CD8-positive, alpha-beta memory T cell (primary cell): Measurements from ENCODE around the gene PRSS36. TPM values are rescaled to one million over a fixed set of nuclear protein-coding genes. Genes with fewer than 3 reads are reported as not detected.
A peak's percentile ranks its signal among the peaks of the same experiment; 100 is the strongest.

Experiments used
- CTCF ChIA-PET: fragments of 350-600 bp; sonication (Branson Sonifier 250); formaldehyde crosslinking; loops from one replicate; lab custom pipeline; 2021; ENCODE audit warnings: antibody characterized with exemption; lab: Charles Lee
- POLR2A ChIA-PET: fragments of 350-600 bp; sonication (Branson Sonifier 250); formaldehyde crosslinking; loops from one replicate; lab custom pipeline; 2021; ENCODE audit warnings: antibody characterized with exemption; lab: Charles Lee
- DNase-seq, 5 donors: peaks; one replicate each; pipeline versions ENCODE4 v3.0.0 to v3.0.0-alpha.2; 2020 to 2022; ENCODE audit warnings: mixed read lengths in 1 of 5
- H3K27ac ChIP-seq: one replicate; pipeline ENCODE4 v1.7.0; 2013; ENCODE audit warnings: low read depth, mild to moderate bottlenecking, low read length, moderate library complexity
- H3K27me3 ChIP-seq: 2 replicates; pipeline ENCODE4 v1.7.0; 2013; ENCODE audit warnings: low read length, mild to moderate bottlenecking; ENCODE audit not compliant: insufficient read depth, poor library complexity, severe bottlenecking
- H3K36me3 ChIP-seq: 2 replicates; pipeline ENCODE4 v1.7.0; 2013; ENCODE audit warnings: mild to moderate bottlenecking, low read length, moderate library complexity; ENCODE audit not compliant: insufficient read depth
- H3K4me1 ChIP-seq: 2 replicates; pipeline ENCODE4 v1.7.0; 2013; ENCODE audit warnings: mild to moderate bottlenecking, low read length, moderate library complexity; ENCODE audit not compliant: insufficient read depth
- H3K4me3 ChIP-seq: 2 replicates; pipeline ENCODE4 v1.7.0; 2013; ENCODE audit warnings: mild to moderate bottlenecking, low read length
- H3K9me3 ChIP-seq: 2 replicates; pipeline ENCODE4 v1.7.0; 2013; ENCODE audit warnings: mild to moderate bottlenecking, low read length
- H3K27ac Mint-ChIP-seq, 8 donors: one replicate each; pipeline ENCODE4 v1.8.0; 2020 to 2021; ENCODE audit warnings: mixed read lengths in 8 of 8, mild to moderate bottlenecking in 6 of 8, inconsistent platforms in 3 of 8, moderate library complexity in 3 of 8
- H3K27me3 Mint-ChIP-seq, 2 donors: one replicate each; pipeline ENCODE4 v1.8.0; 2020 to 2021; ENCODE audit warnings: mixed read lengths in 2 of 2, mild to moderate bottlenecking in 1 of 2, moderate library complexity in 1 of 2
- H3K36me3 Mint-ChIP-seq, 3 donors: one replicate each; pipeline ENCODE4 v1.8.0; 2020 to 2021; ENCODE audit warnings: mixed read lengths in 3 of 3, inconsistent platforms in 1 of 3, mild to moderate bottlenecking in 1 of 3
- H3K4me1 Mint-ChIP-seq, 3 donors: one replicate each; pipeline ENCODE4 v1.8.0; 2020 to 2021; ENCODE audit warnings: mixed read lengths in 3 of 3, inconsistent platforms in 1 of 3, mild to moderate bottlenecking in 1 of 3
- H3K4me3 Mint-ChIP-seq, 7 donors: one replicate each; pipeline ENCODE4 v1.8.0; 2020 to 2021; ENCODE audit warnings: mixed read lengths in 7 of 7, mild to moderate bottlenecking in 6 of 7, moderate library complexity in 4 of 7, inconsistent platforms in 2 of 7
- H3K9me3 Mint-ChIP-seq, 5 donors: one replicate each; pipeline ENCODE4 v1.8.0; 2020 to 2022; ENCODE audit warnings: mixed read lengths in 5 of 5, mild to moderate bottlenecking in 3 of 5, moderate library complexity in 2 of 5, inconsistent platforms in 1 of 5
- polyA plus RNA-seq: library from polyadenylated mRNA; unstranded; fragments of 300-500 nt; fragmentation: Illumina TruSeq; gene quantifications from one replicate; pipeline ENCODE4 v1.2.3, GENCODE V29; 2021
- total RNA-seq, 2 experiments: library from RNA; stranded (reverse); gene quantifications; one replicate each; pipeline ENCODE4 v1.2.3, GENCODE V29; 2021

PRSS36 gene
- total and polyA plus RNA-seq, 3 experiments from 2014 or later: 0.44 to 3.1 (median 0.61) TPM

GRCh38 chr16:31118223-31119155, 31.4 kb downstream of the PRSS36 start:
- DNase-seq: no peak
- ChIA-PET POLR2A (interaction anchor here (0.6 to 3.1 kb wide), 15 partner anchors 10 to 1524 kb away, joined by 3 to 59 read pairs (median 6); partner anchors contain the start of genes ARMC5, BCKDK, FUS and SETD1A), CTCF (interaction anchor here (0.9 to 2.7 kb wide), 3 partner anchors 17 to 45 kb away, joined by 3 to 34 read pairs (median 9); partner anchors contain the start of genes ZNF646 and ZNF668)
- H3K36me3 ChIP-seq: peaks cover 29% of the 10 kb centered on the region
- no peaks in the 10 kb centered on the region for H3K9me3 ChIP-seq
- Mint-ChIP-seq H3K36me3 (peaks cover 0 to 42% (median 12%) of the 10 kb centered on the region in 3 donors), H3K4me1 (peaks cover 13 to 18% (median 16%) of the 10 kb centered on the region in 3 donors), H3K27ac (peak overlapping the region; percentile 76 to 99 (median 96)), H3K9me3 (no peaks in the 10 kb centered on the region), H3K27me3 (no peaks in the 10 kb centered on the region), H3K4me3 (peak overlapping the region; percentile 83 to 95 (median 89))
- peak overlapping the region; percentile 90 for H3K4me3 ChIP-seq
- no peaks in the 10 kb centered on the region for H3K27me3 ChIP-seq
- H3K4me1 ChIP-seq: peaks cover 12% of the 10 kb centered on the region
- H3K27ac ChIP-seq: peak overlapping the region; percentile 90

GRCh38 chr16:31117384-31118222, 32.3 kb downstream of the PRSS36 start, which contains the start of gene KAT8:
Gene KAT8, plus strand, starts transcription at chr16:31117664. Its CDS starts 18 bp downstream, at chr16:31117682.
- CTCF ChIA-PET: interaction anchor here (0.8 to 2.7 kb wide), 4 partner anchors 11 to 44 kb away, joined by 3 to 34 read pairs (median 6); partner anchors contain the start of genes ZNF646 and ZNF668
- peaks cover 12% of the 10 kb centered on the region for H3K4me1 ChIP-seq
- POLR2A ChIA-PET: interaction anchor here (0.5 to 3.1 kb wide), 22 partner anchors 9 to 1523 kb away, joined by 3 to 59 read pairs (median 3); partner anchors contain the start of genes ARMC5, BCKDK, FUS and SETD1A

GRCh38 chr16:31114468-31114867, 35.4 kb downstream of the PRSS36 start:
- peaks cover 0 to 51% (median 0%) of the 10 kb centered on the region in 3 donors for H3K36me3 Mint-ChIP-seq
- H3K27ac ChIP-seq: no peak overlapping the region
- H3K27me3 ChIP-seq: no peaks in the 10 kb centered on the region
- no peak overlapping the region for H3K4me3 ChIP-seq
- peaks cover 18% of the 10 kb centered on the region in 3 donors for H3K4me1 Mint-ChIP-seq
- no peaks in the 10 kb centered on the region for H3K27me3 Mint-ChIP-seq
- H3K9me3 ChIP-seq: no peaks in the 10 kb centered on the region
- H3K36me3 ChIP-seq: peaks cover 8% of the 10 kb centered on the region
- POLR2A ChIA-PET: interaction anchor here (0.7 kb wide), 1 partner anchor 28 kb away, joined by 3 read pairs; no protein-coding TSS in a partner anchor
- H3K27ac Mint-ChIP-seq: peak overlapping the region in 3 of 8 donors; percentile 19 to 68 (median 34)
- H3K9me3 Mint-ChIP-seq: no peaks in the 10 kb centered on the region
- H3K4me1 ChIP-seq: peaks cover 12% of the 10 kb centered on the region
- H3K4me3 Mint-ChIP-seq: peak overlapping the region in 2 of 7 donors; percentile 32 to 70
- no peak for DNase-seq
- CTCF ChIA-PET: interaction anchor here (1.9 kb wide), 1 partner anchor 28 kb away, joined by 4 read pairs; no protein-coding TSS in a partner anchor

More at GRCh38 chr16:31117384-31118222, 32.3 kb downstream of the PRSS36 start, which contains the start of gene KAT8:
- Histone ChIP-seq H3K27me3 (no peaks in the 10 kb centered on the region), H3K36me3 (peaks cover 29% of the 10 kb centered on the region), H3K9me3 (no peaks in the 10 kb centered on the region), H3K4me3 (peak within 1 kb of the TSS; percentile 90), H3K27ac (peak within 1 kb of the TSS; percentile 90)
- DNase-seq: peak; percentile 96 to 98 (median 97)
- H3K4me3 Mint-ChIP-seq: peak within 1 kb of the TSS; percentile 83 to 95 (median 89)
- H3K36me3 Mint-ChIP-seq: peaks cover 0 to 46% (median 12%) of the 10 kb centered on the region in 3 donors
- H3K27ac Mint-ChIP-seq: peak within 1 kb of the TSS; percentile 76 to 99 (median 96)
- H3K4me1 Mint-ChIP-seq: peaks cover 13 to 18% (median 16%) of the 10 kb centered on the region in 3 donors
- no peaks in the 10 kb centered on the region for H3K9me3 Mint-ChIP-seq
- no peaks in the 10 kb centered on the region for H3K27me3 Mint-ChIP-seq

- POLR2A ChIA-PET: interaction anchor here (0.6 to 0.7 kb wide), 2 partner anchors 29 to 68 kb away, joined by 3 read pairs; no protein-coding TSS in a partner anchor
- Mint-ChIP-seq H3K27ac (peak overlapping the region in 6 of 8 donors; percentile 7 to 84 (median 28)), H3K4me3 (peak overlapping the region in 2 of 7 donors; percentile 24 to 82), H3K4me1 (peaks cover 15 to 19% (median 15%) of the 10 kb centered on the region in 3 donors), H3K9me3 (no peaks in the 10 kb centered on the region), H3K27me3 (no peaks in the 10 kb centered on the region), H3K36me3 (peaks cover 0 to 43% (median 0%) of the 10 kb centered on the region in 3 donors)
- Histone ChIP-seq H3K27me3 (no peaks in the 10 kb centered on the region), H3K36me3 (no peaks in the 10 kb centered on the region), H3K4me1 (peaks cover 11% of the 10 kb centered on the region), H3K9me3 (no peaks in the 10 kb centered on the region), H3K27ac (no peak overlapping the region), H3K4me3 (no peak overlapping the region)
- DNase-seq: no peak
- CTCF ChIA-PET: interaction anchor here (0.5 to 2.1 kb wide), 4 partner anchors 29 to 346 kb away, joined by 3 to 8 read pairs (median 4); partner anchors contain the start of gene ARMC5
Observed at GRCh38 chr16:31113121-31114120, 36.4 kb downstream of the PRSS36 start.

- Mint-ChIP-seq H3K4me1 (peaks cover 13 to 17% (median 14%) of the 10 kb centered on the region in 3 donors), H3K27ac (peak overlapping the region in 2 of 8 donors; percentile 30 to 50), H3K36me3 (peaks cover 0 to 37% (median 0%) of the 10 kb centered on the region in 3 donors), H3K4me3 (peak overlapping the region in 1 of 7 donors; percentile 24), H3K27me3 (no peaks in the 10 kb centered on the region), H3K9me3 (no peaks in the 10 kb centered on the region)
- Histone ChIP-seq H3K27ac (no peak overlapping the region), H3K4me1 (peaks cover 10% of the 10 kb centered on the region), H3K36me3 (no peaks in the 10 kb centered on the region), H3K4me3 (no peak overlapping the region), H3K27me3 (no peaks in the 10 kb centered on the region), H3K9me3 (no peaks in the 10 kb centered on the region)
- POLR2A ChIA-PET: no interaction called here
- no peak for DNase-seq
- CTCF ChIA-PET: interaction anchor here (2.1 kb wide), 1 partner anchor 30 kb away, joined by 8 read pairs; no protein-coding TSS in a partner anchor
Observed at GRCh38 chr16:31112711-31113110, 37.2 kb downstream of the PRSS36 start.

- Mint-ChIP-seq H3K27ac (peak overlapping the region in 1 of 8 donors; percentile 89), H3K4me3 (peak overlapping the region in 1 of 7 donors; percentile 24), H3K9me3 (no peaks in the 10 kb centered on the region), H3K36me3 (peaks cover 0 to 34% (median 0%) of the 10 kb centered on the region in 3 donors), H3K27me3 (no peaks in the 10 kb centered on the region), H3K4me1 (peaks cover 13 to 17% (median 14%) of the 10 kb centered on the region in 3 donors)
- Histone ChIP-seq H3K27me3 (no peaks in the 10 kb centered on the region), H3K4me1 (peaks cover 11% of the 10 kb centered on the region), H3K9me3 (no peaks in the 10 kb centered on the region), H3K4me3 (no peak overlapping the region), H3K36me3 (no peaks in the 10 kb centered on the region), H3K27ac (no peak overlapping the region)
- CTCF ChIA-PET: interaction anchor here (2.1 kb wide), 1 partner anchor 30 kb away, joined by 8 read pairs; no protein-coding TSS in a partner anchor
- no peak for DNase-seq
- POLR2A ChIA-PET: no interaction called here
Observed at GRCh38 chr16:31111881-31112466, 37.9 kb downstream of the PRSS36 start.
